Putamen (tissue), 1 donor: ENCODE results near the gene USP11.

ENCODE experiments used
- DNase-seq: peaks from one replicate; pipeline ENCODE4 v3.0.0-alpha.2; 2016; ENCODE audit warnings: low spot score

Gene USP11

DNA sequence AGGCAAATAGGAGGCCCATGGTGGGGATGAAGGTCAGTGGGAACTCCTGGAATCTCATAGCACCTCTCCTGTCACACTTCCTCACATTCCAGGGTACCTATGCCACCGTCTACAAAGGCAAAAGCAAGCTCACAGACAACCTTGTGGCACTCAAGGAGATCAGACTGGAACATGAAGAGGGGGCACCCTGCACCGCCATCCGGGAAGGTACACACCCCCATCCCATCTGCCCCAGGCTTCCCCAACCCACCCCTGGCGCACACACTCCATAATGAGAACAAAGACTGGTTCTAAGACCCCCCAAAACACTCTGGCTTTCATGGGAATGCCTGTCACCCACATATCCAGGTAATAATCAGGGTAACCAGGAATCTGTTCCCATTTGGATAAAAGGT lies 7.9 kb upstream of the USP11 start:
- no peak for DNase-seq

DNA sequence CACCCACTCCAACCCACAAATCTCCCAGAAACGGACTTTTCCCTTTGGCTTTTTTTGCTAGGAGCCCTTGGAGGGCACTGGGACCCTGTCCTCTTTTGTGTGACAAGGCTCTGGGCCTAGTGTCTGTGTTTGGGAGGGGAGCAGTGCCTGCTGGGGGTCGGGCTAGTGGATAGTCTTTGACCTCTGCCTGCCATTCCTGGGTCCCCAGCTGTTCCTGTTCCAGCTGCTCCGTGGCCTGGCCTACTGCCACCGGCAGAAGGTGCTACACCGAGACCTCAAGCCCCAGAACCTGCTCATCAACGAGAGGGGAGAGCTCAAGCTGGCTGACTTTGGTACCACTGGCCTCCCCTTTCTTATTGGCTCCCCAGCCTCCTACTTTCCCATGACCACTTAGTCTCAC lies 6.7 kb upstream of the USP11 start:
- no peak for DNase-seq

- no peak for DNase-seq
These were observed 6.1 kb upstream of the USP11 start for GRCh38 chrX:47226531-47227333.

GRCh38 chrX:47227334-47227583 lies 5.5 kb upstream of the USP11 start:
- no peak for DNase-seq

GRCh38 chrX:47228550-47229270 lies 4.1 kb upstream of the USP11 start:
- DNase-seq: no peak

DNA sequence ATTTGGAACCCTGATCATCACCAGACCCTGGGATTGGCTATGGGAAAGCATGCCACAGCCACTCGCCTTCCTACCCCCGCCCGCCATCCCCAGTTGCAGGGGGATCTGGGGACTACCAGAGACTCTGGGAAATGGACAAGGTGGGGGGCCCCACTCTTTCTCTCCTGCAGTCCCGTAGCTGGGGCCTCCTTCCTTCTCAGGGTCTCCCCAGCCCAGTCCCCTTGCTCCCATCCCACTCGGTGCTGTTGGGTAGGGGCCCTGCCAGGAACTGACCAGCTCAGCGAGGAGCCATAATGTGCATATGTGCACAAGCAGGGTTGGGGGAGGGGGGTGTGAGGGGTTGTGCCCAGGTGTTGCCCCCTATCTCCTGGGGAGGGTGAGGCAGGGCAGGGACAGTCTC lies 3.4 kb upstream of the USP11 start:
- DNase-seq: no peak

GRCh38 chrX:47230136-47230868 lies 2.5 kb upstream of the USP11 start:
- no peak for DNase-seq

DNA sequence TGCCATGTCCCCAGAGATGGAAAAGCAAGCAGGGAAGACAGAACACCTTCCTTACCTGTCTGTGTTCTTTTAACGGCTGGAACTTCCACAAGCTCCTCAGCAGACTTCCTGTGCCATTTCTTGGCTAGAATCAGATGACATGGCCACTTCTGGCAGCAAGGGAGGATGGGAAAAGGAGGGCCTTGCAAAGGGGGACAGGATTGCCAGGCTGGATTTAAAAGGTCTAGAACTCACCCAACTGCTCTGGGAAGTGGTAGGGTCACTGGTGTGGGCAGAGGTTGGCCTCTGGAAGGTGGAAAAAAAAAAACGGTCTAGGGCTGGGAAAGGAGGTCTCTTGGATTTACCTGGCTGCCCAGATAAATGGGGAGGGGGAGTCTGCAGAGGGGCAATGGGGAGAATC lies 1.6 kb upstream of the USP11 start:
- DNase-seq: no peak

GRCh38 chrX:47232197-47232802 lies 509 bp upstream of the USP11 start:
- no peak for DNase-seq

DNA sequence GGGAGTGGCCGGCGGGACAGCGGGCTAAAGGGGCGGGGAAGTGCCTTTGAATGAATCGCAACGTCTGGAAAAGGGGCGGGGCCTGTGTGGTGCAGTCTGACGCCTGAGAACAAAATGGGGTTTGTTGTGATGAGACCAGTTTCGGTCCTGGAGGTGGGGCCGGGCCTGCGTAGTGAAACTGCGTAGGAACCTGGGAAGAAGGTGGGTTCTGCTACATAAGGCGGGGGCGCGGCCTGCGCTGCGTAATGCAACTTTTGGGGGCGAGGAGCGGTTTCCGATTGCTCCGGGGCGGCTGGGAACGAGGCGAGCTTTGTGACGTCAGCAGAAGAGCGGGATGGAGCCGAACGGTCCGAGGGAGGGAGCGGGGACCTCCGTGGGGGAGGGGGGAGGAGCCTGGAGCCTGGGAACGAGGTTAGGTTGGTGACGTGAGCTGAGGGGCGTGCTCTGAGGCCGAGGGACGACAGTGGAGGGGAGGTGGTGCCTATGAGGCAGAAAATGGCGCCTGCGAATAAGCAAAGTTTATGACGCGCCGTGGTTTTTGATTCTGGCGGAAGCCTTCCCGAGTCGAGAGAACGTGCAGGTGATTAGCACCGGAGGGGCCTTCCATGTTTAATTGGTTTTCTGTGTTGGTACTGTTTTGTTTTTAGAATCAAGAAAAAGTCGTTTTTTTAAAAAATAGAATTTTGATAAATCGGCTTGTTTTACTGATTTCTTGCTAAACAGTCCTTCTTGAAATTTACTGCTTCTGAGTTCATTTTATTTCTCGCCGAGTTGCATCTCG lies 714 bp downstream of the USP11 start:
- peak; percentile 91 for DNase-seq

GRCh38 chrX:47234583-47234982 lies 1.8 kb downstream of the USP11 start:
- DNase-seq: no peak

DNA sequence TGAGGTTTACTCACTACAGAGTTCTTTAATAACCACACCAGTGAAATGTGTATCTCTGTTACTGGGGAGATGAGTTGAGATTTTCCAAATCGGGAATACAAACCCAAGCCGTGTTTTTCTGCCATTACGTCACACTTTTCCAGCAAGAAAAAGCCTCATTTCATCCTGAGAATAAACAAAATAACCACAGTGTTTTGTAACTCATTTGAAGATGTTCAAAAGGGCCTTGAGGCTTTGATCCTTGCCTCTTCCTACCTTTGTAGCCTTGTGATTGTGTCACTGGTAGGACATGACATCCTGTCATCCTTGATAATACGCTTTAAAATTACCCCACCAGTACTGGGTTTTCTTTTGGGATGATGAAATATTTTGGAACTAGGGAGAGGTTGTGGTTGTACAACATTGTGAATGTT lies 2.9 kb downstream of the USP11 start:
- no peak for DNase-seq

GRCh38 chrX:47239199-47239598 lies 6.4 kb downstream of the USP11 start:
- no peak for DNase-seq

GRCh38 chrX:47239898-47240545 lies 7.2 kb downstream of the USP11 start:
- DNase-seq: no peak

DNA sequence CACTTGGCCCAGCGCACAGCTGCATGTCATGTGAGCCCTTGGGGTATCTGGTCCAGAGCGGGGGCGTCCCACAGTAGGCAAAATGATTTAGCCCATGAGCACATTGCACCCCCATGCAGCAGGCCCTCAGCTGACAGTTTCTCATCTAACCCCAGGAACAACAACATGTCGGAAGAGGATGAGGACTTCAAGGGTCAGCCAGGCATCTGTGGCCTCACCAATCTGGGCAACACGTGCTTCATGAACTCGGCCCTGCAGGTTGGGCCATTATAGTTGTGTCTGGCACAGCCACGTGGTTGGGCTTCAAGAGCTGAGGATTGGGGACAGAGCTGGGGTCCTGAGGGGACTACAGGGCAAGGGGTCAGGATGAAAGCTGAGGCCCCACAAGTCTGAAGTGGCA lies 7.8 kb downstream of the USP11 start:
- DNase-seq: no peak

GRCh38 chrX:47241201-47242011 lies 8.6 kb downstream of the USP11 start:
- no peak for DNase-seq

- no peak for DNase-seq
These were observed 9.5 kb downstream of the USP11 start for GRCh38 chrX:47242321-47242720.

DNA sequence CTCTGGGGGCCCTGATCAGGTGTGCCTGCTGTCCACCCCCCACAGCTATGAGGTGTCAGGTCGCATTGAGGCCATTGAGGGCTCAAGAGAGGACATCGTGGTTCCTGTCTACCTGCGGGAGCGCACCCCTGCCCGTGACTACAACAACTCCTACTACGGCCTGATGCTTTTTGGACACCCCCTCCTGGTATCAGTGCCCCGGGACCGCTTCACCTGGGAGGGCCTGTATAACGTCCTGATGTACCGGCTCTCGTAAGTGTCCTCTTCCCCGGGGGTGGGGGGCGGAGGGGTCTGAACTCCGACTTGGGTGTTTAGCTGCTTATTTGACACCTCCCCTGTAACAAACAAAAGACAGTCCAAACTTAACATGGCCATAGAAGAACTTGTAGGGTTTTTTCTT lies 10.5 kb downstream of the USP11 start:
- no peak for DNase-seq

GRCh38 chrX:47244676-47245075 lies 11.9 kb downstream of the USP11 start:
- no peak for DNase-seq

GRCh38 chrX:47245156-47245555 lies 12.3 kb downstream of the USP11 start:
- no peak for DNase-seq
